GM12892 (cell line): Measurements from ENCODE around the gene PLEKHA6.

Experiments
- POLR2A ChIP-seq: IDR thresholded peaks from 2 replicates; pipeline ENCODE4 v1.6.1; 2011; ENCODE audit warnings: low read depth, low read length, control low read depth
- POLR2AphosphoS5 ChIP-seq: IDR thresholded peaks from 2 replicates; pipeline ENCODE4 v1.6.1; 2011; ENCODE audit warnings: low read depth, low read length, control low read depth
- TAF1 ChIP-seq: IDR thresholded peaks from 2 replicates; pipeline ENCODE4 v1.6.1; 2011; ENCODE audit warnings: low read depth, mild to moderate bottlenecking, control low read depth, low read length, borderline replicate concordance

DNA sequence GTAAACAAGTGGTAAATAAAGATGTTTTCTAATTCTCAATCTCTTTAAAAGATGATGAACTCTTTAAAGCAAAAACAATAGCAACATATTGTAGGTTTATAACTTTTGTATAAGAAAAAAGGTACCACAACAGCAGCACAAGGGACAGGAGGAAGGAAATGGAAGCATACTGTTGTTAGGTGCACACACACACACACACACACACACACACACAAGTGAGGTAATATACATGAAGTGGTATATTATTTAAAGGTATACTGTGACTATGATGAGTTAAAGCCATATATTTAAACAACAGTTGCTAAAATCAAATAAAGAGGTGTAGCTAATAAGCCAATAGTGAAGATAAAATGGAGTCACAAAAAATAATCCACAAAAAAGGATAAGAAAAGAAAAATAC, 31.9 kb upstream of the PLEKHA6 start:
- TF ChIP-seq POLR2A, result no peak
- no peak for TF ChIP-seq POLR2AphosphoS5
- TF ChIP-seq TAF1, result no peak
